ENCODE results near the gene ANK2. TPM values are rescaled to one million over a fixed set of nuclear protein-coding genes. Genes with fewer than 3 reads are reported as not detected.

Gene ANK2
- total RNA-seq, 2 experiments from 2014 or later: 0.36 TPM; not detected in 1

GRCh38 chr4:113385281-113385899 lies 335.9 kb downstream of the ANK2 start:
- intact Hi-C loops (cut with DNase I, micrococcal nuclease): no loop called here
- Mint-ChIP-seq H3K36me3 (ENCODE audit: low read depth) (no peaks in the 10 kb centered on the region), H3K27me3 (no peaks in the 10 kb centered on the region), H3K9me3 (no peaks in the 10 kb centered on the region), H3K4me3 (no peak overlapping the region), H3K4me1 (ENCODE audit: low read depth) (no peaks in the 10 kb centered on the region), H3K27ac (no peak overlapping the region)
- Histone ChIP-seq H3K4me3 (ENCODE audit: low read length) (no peak overlapping the region), H3K9me3 (ENCODE audit: control insufficient read depth in 1 of 2, insufficient read depth in 1 of 2, low read length in 2 of 2) (no peaks in the 10 kb centered on the region), H3K4me1 (ENCODE audit: insufficient read depth, low read length) (no peaks in the 10 kb centered on the region), H3K27me3 (ENCODE audit: control insufficient read depth in 1 of 2, insufficient read depth in 2 of 2, low read length in 2 of 2) (no peaks in the 10 kb centered on the region), H3K27ac (ENCODE audit: low read depth in 1 of 2, low read length in 2 of 2) (no peak overlapping the region), H3K36me3 (ENCODE audit: insufficient read depth, low read length) (no peaks in the 10 kb centered on the region)
- CTCF ChIA-PET: no interaction called here
- POLR2A ChIA-PET: no interaction called here
- no peak for TF ChIP-seq CTCF (IDR thresholded peaks at IDR 0.05)
- DNase-seq: no peak
- ATAC-seq (ENCODE audit: poor library complexity): no peak

GRCh38 chr4:113389160-113389559 lies 339.7 kb downstream of the ANK2 start:
- H3K36me3 ChIP-seq (ENCODE audit: insufficient read depth, low read length): no peaks in the 10 kb centered on the region
- no peaks in the 10 kb centered on the region for H3K4me1 ChIP-seq (ENCODE audit: insufficient read depth, low read length)
- no peaks in the 10 kb centered on the region for H3K27me3 ChIP-seq (ENCODE audit: control insufficient read depth in 1 of 2, insufficient read depth in 2 of 2, low read length in 2 of 2)
- Mint-ChIP-seq H3K9me3 (no peaks in the 10 kb centered on the region), H3K27ac (no peak overlapping the region), H3K27me3 (no peaks in the 10 kb centered on the region), H3K36me3 (ENCODE audit: low read depth) (no peaks in the 10 kb centered on the region), H3K4me3 (no peak overlapping the region), H3K4me1 (ENCODE audit: low read depth) (no peaks in the 10 kb centered on the region)
- ChIA-PET POLR2A (no interaction called here), CTCF (no interaction called here)
- no peak for TF ChIP-seq CTCF (IDR thresholded peaks at IDR 0.05)
- intact Hi-C loops (cut with DNase I, micrococcal nuclease): no loop called here
- ATAC-seq (ENCODE audit: poor library complexity) (no peak), DNase-seq (no peak)
- no peak overlapping the region for H3K27ac ChIP-seq (ENCODE audit: low read depth in 1 of 2, low read length in 2 of 2)
- no peaks in the 10 kb centered on the region for H3K9me3 ChIP-seq (ENCODE audit: control insufficient read depth in 1 of 2, insufficient read depth in 1 of 2, low read length in 2 of 2)
- H3K4me3 ChIP-seq (ENCODE audit: low read length): no peak overlapping the region

GRCh38 chr4:113390850-113391249 lies 341.4 kb downstream of the ANK2 start:
- no peak overlapping the region for H3K4me3 Mint-ChIP-seq
- H3K27me3 ChIP-seq (ENCODE audit: control insufficient read depth in 1 of 2, insufficient read depth in 2 of 2, low read length in 2 of 2): no peaks in the 10 kb centered on the region
- ChIA-PET POLR2A (no interaction called here), CTCF (no interaction called here)
- H3K36me3 ChIP-seq (ENCODE audit: insufficient read depth, low read length): no peaks in the 10 kb centered on the region
- no peaks in the 10 kb centered on the region for H3K36me3 Mint-ChIP-seq (ENCODE audit: low read depth)
- H3K4me1 ChIP-seq (ENCODE audit: insufficient read depth, low read length): no peaks in the 10 kb centered on the region
- H3K27me3 Mint-ChIP-seq: no peaks in the 10 kb centered on the region
- H3K4me3 ChIP-seq (ENCODE audit: low read length): no peak overlapping the region
- intact Hi-C loops (cut with DNase I, micrococcal nuclease): loop anchor here in 1 of 2 experiments (5.0 to 10.0 kb wide), 5 partner anchors 154 to 1414 kb away; no protein-coding TSS in a partner anchor
- ATAC-seq (ENCODE audit: poor library complexity) (no peak), DNase-seq (no peak)
- H3K27ac Mint-ChIP-seq: no peak overlapping the region
- no peak for TF ChIP-seq CTCF (IDR thresholded peaks at IDR 0.05)
- H3K9me3 ChIP-seq (ENCODE audit: control insufficient read depth in 1 of 2, insufficient read depth in 1 of 2, low read length in 2 of 2): no peaks in the 10 kb centered on the region
- no peak overlapping the region for H3K27ac ChIP-seq (ENCODE audit: low read depth in 1 of 2, low read length in 2 of 2)
- H3K4me1 Mint-ChIP-seq (ENCODE audit: low read depth): no peaks in the 10 kb centered on the region
- H3K9me3 Mint-ChIP-seq: no peaks in the 10 kb centered on the region

All from CD4-positive, alpha-beta T cell (primary cell).